ENCODE measurements around the gene CYP4Z1.
"Not testable (repeated sequence)": the region's sequence is repeated elsewhere in the genome, so short reads cannot be mapped to it uniquely, and the experiment has no call there.

The CYP4Z1 gene

GRCh38 chr1:47128854-47129253 is 61.8 kb downstream of the CYP4Z1 start:
- not testable (repeated sequence) for DNase-seq (ENCODE audit: low spot score)

- DNase-seq (ENCODE audit: low spot score) = not testable (repeated sequence)
Measured at GRCh38 chr1:47129489-47130230, 62.6 kb downstream of the CYP4Z1 start.

- not testable (repeated sequence) for DNase-seq (ENCODE audit: low spot score)
Measured at GRCh38 chr1:47132665-47133064, 65.6 kb downstream of the CYP4Z1 start.

GRCh38 chr1:47137198-47137597 is 70.2 kb downstream of the CYP4Z1 start, which contains the start of gene CYP4A22:
CYP4A22 (plus strand) TSS chr1:47137441; CDS start chr1:47137486, 45 bp downstream.
- no peak for DNase-seq (ENCODE audit: low spot score)

- no peak for DNase-seq (ENCODE audit: low spot score)
Measured at GRCh38 chr1:47137925-47138615, 71.0 kb downstream of the CYP4Z1 start.

GRCh38 chr1:47140358-47140757 is 73.3 kb downstream of the CYP4Z1 start:
- DNase-seq (ENCODE audit: low spot score) = not testable (repeated sequence)

- not testable (repeated sequence) for DNase-seq (ENCODE audit: low spot score)
Measured at GRCh38 chr1:47143654-47144053, 76.6 kb downstream of the CYP4Z1 start.

- not testable (repeated sequence) for DNase-seq (ENCODE audit: low spot score)
Measured at GRCh38 chr1:47146495-47146894, 79.5 kb downstream of the CYP4Z1 start.

- no peak for DNase-seq (ENCODE audit: low spot score)
Measured at GRCh38 chr1:47147047-47147785, 80.2 kb downstream of the CYP4Z1 start.

- not testable (repeated sequence) for DNase-seq (ENCODE audit: low spot score)
Measured at GRCh38 chr1:47149162-47149561, 82.1 kb downstream of the CYP4Z1 start.

GRCh38 chr1:47156457-47156856 is 89.4 kb downstream of the CYP4Z1 start:
- DNase-seq (ENCODE audit: low spot score) = not testable (repeated sequence)

GRCh38 chr1:47157957-47158356 is 90.9 kb downstream of the CYP4Z1 start:
- not testable (repeated sequence) for DNase-seq (ENCODE audit: low spot score)

GRCh38 chr1:47160716-47161115 is 93.7 kb downstream of the CYP4Z1 start:
- no peak for DNase-seq (ENCODE audit: low spot score)

GRCh38 chr1:47161298-47162040 is 94.4 kb downstream of the CYP4Z1 start:
- no peak for DNase-seq (ENCODE audit: low spot score)

GRCh38 chr1:47164552-47164951 is 97.5 kb downstream of the CYP4Z1 start:
- no peak for DNase-seq (ENCODE audit: low spot score)
